CD4-positive, alpha-beta T cell treated with Interleukin-4 for 1 hour (primary cell): ENCODE data around the gene NXN.

Experiments used
- DNase-seq, 2 donors: peaks; one replicate each; pipeline ENCODE4 v3.0.0-alpha.2; 2020 to 2022

Gene NXN

DNA sequence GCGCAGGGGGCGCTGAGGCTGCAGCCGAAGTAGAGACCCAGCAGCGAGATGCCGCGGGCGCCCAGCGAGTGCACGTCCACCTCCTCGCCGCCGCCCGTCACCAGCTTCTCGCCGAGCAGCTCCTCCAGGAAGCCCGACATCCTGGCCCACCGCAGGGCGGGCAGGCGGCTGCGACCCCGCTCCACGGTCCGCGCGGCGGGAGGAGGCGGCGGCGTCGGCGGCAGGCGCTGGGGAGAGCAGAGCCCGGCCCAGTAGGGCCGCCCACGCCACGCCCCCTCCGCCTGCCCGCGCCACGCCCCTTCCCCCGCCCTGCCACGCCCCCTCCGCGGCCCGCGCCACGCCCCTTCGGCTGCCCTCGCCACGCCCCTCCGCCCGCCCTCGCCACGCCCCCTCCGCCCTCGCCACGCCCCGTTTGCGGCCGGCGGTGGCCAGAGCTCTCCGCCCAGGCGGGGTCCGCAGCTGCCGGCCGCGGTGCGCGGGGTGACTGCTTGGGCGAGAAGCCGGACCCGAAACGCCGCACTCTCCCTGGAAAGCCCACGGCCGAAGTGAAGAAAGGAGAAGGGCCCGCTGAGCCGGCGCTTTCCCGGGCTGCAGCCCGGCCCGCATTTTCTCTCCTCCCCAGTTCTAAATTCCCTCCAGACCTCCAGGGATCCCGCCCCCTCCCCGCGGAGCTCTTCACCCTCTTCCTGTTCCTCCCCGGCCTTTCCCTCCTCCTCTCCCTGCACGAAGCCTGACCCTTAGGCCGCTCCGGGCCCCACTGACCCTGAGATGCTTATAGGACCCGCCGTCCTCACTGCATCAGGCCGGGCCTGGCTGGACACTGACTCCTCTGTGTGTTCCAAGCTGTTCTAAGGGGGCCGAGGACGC lies at the start of gene NXN:
TSS of gene NXN (minus strand) at position 238 of the 867 bp plus-strand sequence.
- DNase-seq, result peak; percentile 79 to 83

DNA sequence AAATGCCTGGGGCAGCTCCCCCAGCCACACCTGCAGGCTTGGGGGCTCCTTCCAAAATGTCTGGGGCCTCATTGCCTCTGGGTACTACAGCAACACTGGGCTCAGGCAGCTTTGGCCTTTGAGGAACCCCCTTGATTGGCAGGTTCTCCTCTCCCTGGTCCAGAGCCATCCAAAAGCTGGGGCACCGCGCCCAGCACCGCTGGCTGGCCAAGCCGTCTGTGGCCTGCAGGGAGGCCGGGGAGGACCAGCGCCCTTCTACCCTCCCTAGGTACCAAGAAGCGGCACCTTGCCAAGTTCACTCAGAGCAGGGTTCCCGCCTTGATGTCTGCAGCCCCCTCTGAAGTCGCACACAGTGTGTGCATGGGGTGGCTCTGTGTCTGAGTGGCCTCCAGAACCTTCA lies 47.5 kb upstream of the NXN start:
- DNase-seq, result no peak

DNA sequence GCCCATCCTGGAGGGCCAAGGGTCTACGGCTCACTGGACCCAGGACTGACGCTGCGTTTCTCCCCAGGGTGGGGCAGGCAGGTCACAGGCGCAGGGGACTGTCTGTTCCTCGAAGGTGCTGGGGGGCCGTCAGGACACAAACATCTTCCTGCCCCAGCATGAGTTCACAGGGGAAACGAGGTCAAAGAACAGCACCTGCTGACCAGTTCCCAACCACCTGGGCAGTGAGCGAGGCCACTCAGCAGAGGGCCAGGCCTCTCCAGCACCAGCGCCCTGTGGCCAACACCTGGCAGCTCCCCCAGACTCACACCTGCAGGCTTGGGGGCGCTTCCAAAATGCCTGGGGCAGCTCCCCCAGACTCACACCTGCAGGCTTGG lies 47.0 kb upstream of the NXN start:
- DNase-seq, result no peak

DNA sequence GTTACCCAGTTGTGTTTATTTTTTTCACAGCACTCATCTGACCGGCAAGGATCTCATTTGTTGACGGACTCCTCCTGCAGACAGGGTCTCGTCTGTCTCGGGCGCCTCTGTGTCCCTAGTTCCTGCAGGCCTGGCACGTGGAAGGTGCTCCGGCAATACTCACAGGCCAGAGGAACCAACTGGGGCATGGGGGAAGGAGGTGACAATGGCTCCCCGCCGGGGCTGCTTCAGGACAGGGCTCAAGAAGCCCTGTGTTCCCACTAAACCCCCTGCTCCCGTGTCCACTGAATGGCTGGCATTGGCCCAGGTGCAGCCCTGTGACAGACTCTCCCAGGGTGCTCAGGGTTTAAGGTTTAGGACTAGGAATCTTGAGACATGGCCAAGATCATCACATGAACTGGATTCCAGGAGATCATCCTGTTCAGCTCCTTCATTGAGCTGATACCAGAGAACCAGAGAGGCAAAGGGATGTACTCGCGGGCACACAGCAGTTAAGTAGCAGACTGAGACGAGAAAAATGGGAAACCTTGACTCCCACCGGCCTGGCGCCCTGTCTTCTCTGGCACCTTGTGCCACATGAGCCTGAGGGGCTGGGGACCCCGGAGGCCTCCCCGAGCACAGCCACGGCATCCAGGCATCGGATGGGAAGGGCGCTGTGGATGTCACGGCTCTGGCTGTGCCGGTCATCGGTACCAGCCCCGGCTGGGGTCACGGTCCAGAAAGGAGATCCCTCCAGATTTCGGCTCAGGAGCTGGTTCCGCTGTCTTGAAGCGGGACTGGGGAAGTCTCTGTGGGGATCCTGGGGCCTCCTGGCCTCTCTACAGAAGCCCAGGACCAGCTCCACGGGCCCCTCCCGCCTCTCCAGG lies 46.4 kb upstream of the NXN start:
- no peak for DNase-seq

DNA sequence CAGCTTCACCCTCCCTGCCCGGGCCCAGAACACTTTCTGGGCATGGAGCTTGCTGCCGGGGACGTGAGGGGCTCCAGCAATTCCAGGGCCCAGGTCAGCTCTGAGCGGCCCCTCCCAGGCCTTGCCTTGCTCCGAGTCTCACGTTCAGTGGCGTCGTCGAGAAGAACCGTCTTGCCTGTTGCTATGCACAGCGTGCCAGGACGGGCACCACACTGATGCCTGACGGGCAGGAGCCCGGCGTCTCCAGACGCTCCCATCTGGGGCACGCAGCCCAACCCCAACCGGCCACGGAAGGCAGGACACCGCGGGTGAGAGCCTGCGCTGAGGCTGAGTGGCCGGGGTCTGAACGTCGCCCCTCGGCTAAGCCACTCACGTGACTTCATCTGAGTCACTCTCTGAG lies 44.5 kb upstream of the NXN start:
- DNase-seq, result no peak

DNA sequence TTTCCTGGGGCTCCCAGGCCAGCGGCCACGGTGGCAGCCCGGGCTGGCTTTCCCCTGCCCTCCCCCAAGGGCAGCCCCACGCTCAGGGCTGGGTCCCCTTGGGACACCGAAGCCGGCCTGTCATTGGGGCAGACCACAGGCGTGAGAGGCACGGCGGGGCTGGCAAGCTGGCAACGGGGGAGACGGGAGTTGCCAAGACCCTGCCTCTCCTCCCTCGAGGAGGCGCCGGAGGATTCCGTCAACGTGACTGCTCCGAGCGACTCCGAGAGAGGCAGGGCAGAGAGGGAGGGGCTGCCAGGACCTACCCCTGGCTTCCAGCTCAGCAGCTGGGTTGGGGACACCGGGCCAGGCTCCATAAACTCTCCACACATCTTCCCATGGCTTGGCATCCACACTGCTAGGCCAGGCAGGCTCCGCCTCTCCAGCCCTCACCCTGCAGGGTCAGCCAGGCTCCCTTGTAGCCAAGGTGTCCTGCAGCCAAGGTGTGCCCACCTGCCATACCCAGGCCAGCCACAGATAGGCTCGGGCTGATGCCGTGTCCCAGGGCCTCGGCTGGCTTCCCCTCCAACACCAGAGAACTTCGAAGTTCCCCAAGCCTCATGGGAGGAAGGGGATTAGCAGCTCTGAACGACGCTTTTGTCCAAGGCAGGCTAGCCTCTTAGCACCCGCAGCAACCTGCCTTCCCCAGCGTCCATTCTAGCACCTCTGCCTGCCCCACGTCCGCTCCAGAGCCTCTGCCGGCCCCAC lies 42.9 kb upstream of the NXN start:
- no peak for DNase-seq

DNA sequence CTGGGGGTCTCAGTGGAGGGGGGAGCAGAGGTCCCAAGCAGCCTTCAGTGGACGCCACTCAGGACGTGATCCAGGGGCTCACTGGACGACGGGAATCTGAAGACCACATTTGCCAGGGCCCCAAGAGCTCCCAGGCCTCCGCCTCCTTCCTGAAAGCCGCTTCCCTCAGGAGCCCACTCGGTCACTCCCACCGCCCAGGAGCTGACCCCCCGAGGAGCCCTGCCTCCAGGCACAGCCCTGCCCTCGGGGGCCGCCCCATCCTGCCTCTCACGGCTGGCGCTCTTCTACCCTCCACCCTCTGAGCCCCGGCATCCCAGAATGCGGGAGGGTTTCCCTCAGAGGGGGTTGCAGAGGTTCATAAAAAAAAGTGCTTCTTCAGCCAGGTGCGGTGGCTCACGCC lies 41.6 kb upstream of the NXN start:
- DNase-seq, result no peak

DNA sequence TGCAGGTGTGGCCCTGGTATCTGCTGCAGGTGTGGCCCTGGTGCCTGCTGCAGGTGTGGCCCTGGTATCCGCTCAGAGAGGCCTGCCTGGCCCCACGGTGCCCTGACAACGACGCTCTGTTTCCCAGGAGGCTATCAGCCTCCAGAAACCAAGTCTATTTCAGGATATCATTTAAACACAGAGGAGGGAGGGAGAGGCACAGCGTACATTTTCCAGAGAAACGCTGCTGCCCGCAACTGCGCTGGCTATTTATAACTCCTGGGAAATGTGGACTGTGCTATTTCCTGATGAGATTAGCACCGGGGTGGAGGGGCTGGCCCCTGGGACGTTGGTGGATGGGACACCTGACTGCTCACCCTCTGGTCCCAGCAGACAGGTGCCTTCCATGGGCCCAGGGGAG lies 39.9 kb upstream of the NXN start:
- DNase-seq, result no peak

DNA sequence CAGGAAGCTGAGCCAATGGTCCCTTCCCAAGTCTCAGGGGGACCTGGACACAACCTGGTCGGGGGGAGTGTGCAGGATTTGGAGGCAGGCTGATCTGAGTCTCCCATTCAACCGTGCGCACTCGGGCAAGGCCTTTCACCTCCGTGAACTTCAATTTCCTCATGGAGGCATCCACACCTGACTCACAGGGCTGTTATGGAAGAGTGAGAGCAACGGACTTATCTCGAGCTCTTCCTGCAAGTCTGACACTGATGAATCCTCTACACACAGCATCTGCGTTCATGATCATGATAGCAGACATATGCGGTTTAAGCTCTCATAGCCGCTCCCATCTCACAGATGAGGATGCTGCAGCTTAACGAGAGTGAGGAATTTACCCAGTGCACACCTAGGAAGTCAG lies 39.0 kb upstream of the NXN start:
- no peak for DNase-seq

DNA sequence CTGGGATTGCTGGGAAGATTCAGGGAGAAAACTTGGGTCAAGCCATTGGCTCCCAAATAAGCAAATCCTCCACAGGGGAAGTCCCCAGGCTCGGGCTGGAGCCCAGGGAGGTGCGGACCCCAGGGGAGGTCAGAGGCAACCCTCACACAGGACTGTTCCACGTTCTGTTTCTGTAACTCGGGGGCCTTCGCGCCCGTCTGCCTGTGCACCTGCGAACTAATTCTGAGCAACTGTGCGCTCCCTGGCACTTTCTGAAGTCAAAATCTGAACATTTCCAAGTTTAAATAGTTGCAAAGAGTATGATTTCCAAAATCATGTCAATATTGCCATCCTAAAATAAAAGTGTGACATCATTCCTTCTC lies 34.1 kb upstream of the NXN start:
- DNase-seq, result no peak

DNA sequence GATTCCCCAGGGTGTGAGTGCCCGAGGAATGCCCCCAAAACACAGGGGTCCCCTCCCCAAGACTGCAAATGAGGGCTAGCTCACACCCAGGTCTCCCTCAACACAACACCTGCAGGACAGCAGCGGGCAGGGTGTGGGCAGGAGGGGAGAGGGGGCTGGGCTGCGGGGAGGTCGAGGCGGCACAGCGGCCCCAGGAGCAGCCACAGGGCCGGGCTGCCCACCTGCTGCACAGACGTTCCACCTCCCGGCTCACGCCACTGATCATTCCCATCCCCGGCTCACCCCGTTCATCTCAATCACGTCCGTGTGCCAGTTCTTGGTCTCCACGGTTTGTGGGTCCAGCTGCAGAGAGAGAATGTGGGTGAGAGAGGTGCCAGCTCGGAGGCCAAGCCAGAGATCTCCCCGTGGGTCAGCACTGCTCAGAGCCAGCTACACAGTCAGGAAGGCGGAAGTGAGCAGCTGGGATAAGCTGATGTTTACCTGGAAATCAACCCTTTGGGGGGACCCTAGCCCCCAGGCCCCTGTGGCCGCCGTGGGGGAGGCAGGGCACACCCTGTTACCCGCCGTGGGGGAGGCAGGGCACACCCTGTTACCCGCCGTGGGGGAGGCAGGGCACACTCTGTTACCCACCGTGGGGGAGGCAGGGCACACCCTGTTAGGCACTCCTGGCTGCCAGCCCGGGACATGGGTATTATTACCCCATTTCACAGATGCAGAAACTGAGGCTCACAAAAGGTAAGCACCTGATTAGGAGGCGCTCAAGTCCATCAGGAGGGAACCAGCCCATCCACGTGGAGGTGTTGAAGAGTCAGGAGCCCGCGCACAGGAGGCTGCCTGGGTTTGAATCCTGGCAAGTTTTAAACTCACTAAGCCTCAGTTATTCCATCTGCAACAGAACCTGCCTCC lies 33.5 kb upstream of the NXN start:
- DNase-seq, result no peak

DNA sequence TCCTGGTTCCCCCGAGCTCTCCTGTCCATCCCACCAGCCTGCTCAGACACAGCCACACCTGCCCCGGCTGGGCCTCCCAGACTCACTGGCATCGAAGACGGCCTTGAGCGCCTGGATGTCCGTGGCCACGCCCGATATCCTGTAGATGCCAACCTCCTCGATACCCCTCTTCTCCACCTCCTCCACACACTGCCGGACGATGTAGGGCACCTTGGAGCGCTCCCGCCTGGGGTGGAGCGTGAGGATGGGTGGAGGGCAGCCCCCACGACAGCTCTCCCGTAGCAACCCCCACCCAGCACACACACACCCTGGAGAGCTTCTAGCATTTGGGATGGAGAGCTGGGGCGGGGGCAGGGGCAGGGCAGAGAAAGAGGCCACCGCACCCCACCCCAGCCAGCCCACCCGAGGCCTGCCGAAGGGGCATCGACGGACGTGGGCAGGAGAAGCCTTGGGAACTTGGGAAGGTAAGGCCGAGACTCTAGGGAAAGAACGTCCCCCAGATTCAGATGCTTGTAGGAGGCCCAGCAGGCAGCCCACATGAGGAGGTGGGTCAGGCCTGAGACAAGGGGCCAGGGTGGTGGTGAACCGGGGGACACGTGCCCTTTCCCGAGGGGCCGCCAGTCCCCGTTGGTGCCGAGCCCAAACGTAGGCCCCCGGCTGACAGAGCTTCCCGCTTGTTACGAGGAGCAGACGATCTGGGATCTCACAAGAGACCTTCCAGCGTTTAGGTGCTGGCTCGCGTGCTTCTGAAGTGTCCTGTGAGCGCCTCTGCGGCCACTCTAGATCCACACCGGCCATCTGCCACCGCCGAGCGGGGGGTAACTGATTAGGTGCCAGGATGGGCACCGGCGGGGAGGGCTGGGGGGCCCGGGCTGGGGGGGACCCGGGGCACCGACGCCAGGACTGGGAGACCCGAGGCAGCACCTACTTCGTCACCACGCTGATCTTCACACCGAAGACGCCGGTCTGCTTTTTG lies 32.5 kb upstream of the NXN start:
- DNase-seq, result no peak

DNA sequence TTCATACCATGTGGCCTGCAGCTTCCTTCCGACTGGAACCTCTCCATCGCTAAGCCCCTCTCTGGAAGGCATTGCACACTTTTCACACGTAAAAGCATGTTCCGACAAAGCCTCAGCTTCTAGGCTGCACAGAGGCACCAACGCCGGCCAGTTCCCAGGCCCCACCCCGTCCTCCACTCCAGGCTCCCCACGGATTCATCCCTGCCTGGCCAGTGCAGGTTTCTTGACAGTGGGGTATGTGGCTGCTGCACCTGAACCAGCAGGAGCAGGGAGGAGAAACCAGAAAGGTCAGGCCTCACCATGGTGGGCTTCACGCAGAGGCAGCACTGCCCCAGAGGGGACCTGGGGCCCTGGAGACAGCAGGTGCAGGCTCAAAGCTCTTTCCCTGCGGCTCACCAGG lies 31.6 kb upstream of the NXN start:
- no peak for DNase-seq

DNA sequence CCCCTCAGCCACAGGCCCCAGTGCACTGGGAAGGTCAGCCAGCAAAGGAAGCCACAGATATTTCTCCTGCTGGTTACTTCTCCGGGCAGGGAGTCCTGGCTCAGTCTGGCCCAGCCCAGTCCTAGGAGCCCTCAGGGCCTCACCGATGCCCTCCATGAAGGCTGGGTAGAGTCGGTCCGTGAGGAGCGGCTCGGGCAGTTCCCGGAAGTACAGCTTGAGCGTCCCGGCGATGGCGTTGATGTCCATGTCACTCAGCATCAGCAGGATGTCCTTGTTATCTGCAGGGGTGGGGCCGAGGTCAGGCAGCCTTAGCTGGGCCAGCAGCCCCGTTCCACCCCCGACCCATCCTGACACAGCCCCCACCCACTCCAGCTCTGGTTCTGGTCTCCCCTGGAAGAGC lies 31.0 kb upstream of the NXN start:
- no peak for DNase-seq

DNA sequence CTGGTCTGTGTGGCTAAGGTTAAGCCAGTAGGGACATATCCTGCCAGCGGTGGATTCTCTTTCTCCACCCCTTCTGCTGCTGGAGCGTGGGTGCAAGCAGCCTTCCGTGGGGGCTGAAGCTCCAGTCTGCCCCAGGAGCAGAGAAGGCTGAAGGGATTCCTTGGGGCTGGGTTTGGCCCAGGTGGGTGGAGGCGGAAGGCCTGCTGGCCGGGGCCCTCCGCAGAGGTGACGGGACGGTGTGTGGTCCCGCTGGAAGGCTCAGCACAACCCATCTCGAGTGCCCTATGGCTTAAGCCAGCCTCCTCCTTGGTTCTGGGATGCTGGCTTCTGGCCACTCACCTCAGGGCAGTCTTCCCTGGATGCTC lies 30.5 kb upstream of the NXN start:
- DNase-seq, result no peak

DNA sequence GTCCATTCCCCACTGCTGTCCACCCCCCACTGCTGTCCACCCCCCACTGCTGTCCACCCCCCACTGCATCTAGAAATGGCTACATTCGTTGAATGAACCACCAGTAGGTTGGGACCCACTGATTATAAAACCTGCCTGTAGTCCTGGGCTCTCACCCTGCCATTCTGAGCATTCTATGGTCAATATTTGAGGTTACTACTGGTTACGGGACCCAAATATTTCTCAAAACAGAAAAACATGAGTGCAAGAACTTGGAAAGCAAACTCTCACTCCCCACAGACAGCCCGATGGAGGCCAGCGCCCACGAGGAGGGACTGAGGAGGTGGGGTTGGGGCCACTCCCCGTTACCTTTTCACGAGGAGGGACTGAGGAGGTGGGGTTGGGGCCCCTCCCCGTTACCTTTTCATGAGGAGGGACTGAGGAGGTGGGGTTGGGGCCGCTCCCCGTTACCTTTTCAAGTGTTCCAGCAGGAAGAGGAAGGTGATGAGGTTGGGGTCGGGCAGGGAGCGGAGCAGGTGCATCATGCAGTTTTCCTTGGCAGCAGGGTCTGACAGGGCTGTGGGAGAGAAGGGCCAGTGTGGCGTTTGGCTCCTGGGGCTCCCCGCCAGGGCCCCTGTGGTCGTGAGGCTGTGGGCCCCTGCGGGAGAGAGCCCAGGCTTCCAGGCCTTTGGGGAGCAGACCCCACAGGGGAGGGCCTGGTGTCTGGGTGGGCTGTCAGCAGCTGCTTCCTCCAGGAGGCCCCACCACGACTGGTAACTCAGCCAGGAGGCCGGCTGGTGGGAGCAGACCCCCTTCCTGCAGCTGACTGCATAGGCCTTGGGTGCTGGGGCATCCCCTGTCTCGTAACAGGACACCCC lies 29.9 kb upstream of the NXN start:
- DNase-seq, result no peak

DNA sequence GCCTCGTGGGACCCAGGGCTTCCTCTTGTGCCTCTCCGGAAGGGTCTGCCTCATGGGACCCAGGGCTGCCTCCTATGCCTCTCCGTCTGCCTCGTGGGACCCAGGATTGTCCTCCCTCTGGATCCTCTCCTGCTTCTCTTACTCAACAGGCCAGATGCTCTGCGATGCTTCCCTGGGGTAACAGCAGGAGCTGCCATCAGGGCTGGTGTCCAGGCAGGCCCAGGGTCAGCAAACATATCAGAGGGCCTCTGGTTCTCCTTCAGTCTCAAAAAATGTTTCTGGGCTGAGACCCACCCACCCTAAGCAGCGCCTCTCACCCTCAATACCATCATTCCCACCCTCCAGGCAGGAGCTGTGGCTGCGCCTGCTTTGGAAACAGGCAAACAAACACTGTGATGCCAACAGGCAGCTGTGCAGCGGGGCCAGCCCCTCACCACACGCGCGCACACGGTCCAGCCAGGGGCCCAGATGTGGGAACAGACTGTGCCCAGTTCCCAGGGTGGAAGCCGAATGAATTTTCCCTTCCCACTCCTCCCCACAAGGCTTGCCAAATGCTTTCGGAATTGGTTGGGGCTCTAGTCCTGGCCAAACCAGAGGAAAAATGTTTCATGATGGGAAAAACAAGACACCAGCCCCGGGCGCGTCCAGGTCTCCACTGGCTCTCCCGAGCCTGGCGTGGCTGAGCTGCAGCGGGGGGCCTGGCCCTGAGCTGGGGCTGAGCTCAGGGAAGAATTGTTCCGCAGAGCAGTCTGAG lies 28.6 kb upstream of the NXN start:
- no peak for DNase-seq

DNA sequence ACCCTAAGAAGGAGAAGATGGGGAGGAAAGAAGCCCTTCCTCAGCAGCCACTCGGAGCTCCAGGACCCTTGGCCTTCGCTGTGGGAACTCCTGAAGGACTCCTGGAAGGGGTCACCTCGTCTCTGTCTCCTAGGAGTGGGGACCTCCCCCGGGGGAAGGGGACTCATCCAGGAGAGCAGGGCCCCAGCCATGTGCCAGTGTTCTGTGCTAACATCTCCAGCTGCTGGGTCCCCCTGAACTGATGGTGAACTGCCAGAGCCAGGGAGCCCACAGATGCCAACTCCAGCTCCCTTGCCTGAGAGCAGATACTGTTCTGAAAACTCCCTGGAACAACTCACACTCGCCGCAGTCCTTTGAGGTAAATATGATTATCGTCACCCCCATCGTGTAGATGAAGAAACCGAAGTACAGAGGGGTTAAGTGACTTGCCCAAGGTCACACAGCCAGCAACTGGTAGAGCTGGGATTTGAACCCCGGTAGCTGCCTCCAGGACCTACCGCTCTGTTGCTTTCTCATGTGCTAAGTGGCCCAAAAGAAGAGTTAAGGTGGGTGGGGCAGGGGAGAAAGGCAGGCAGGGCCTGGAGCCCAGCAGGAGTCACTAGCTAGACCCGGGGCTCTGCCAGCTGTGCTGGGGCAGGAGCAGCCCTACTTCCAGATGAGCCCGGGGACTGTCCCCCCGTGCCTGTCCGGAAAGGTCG lies 27.9 kb upstream of the NXN start:
- DNase-seq, result no peak

DNA sequence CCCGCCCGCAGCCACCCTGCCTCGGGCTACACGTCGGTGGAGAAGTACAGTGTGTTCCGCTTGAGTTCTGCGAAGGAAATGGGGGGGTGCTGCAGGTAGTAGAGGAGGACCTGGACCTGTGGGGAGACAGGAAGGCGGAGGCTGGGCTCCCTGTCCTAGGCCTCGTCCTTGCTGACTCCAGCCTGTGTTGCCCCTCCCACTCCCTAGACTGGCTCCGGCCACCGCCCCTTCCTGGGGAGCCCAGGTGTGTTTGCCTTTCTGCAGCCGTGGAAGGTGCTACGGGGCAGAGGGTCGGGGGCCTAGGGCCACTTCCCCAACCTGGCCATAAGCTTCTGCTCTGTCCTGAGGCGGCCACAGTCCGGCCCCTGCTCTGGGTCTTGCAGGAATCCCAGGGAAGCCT lies 26.5 kb upstream of the NXN start:
- DNase-seq, result no peak
